Fibroblast of skin of right quadriceps (primary cell): ENCODE results near the gene MUCL3.
"Not testable (repeated sequence)": the region's sequence is repeated elsewhere in the genome, so short reads cannot be mapped to it uniquely, and the experiment has no call there.

ENCODE experiments used
- DNase-seq: peaks from one replicate; pipeline ENCODE4 v3.0.0-alpha.2; 2013

The MUCL3 gene

DNA sequence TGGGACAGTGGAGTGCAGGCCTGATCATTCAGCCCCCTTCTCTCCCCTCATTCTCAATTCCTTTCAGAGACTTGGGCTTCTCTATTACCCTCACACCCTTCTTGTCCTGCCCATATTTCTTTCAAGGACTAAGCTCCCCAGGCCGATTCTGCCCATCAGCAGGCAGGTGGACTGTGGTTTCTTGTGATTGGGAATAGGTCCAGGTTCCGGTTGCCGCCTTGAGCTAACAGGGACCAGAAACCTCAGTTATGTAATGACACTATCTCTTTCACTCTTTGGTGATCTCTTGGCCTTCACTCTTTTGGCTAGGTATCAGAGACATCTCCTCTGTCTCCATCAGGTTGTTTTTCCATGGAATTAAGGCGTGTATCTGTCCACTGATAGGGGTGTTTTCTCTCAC is 6.5 kb downstream of the MUCL3 start:
- DNase-seq: no peak

DNA sequence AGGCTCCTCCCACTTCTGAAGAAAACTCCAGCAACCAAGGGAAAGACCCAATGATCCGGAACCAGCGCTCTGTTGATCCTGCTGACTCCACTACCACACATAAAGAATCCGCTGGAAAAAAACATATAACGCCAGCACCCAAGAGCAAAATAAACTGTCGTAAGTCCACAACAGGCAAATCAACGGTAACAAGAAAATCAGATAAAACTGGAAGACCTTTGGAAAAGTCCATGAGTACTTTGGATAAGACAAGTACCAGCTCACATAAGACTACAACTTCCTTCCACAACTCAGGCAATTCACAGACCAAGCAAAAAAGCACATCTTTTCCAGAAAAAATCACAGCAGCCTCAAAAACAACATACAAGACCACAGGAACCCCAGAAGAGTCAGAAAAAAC is 8.0 kb downstream of the MUCL3 start:
- DNase-seq: no peak

DNA sequence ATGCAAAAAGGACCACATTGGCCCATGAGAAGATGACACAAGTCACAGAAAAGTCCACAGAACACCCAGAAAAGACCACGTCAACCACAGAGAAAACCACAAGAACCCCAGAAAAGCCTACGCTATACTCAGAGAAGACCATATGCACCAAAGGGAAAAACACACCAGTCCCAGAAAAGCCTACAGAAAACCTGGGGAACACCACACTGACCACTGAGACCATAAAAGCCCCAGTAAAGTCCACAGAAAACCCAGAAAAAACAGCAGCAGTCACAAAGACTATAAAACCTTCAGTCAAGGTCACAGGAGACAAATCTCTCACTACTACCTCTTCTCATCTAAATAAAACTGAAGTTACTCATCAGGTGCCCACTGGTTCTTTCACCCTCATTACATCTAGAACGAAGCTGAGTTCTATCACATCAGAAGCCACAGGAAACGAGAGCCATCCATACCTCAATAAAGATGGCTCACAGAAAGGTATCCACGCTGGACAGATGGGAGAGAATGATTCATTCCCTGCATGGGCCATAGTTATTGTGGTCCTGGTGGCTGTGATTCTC is 11.2 kb downstream of the MUCL3 start:
- DNase-seq: no peak

DNA sequence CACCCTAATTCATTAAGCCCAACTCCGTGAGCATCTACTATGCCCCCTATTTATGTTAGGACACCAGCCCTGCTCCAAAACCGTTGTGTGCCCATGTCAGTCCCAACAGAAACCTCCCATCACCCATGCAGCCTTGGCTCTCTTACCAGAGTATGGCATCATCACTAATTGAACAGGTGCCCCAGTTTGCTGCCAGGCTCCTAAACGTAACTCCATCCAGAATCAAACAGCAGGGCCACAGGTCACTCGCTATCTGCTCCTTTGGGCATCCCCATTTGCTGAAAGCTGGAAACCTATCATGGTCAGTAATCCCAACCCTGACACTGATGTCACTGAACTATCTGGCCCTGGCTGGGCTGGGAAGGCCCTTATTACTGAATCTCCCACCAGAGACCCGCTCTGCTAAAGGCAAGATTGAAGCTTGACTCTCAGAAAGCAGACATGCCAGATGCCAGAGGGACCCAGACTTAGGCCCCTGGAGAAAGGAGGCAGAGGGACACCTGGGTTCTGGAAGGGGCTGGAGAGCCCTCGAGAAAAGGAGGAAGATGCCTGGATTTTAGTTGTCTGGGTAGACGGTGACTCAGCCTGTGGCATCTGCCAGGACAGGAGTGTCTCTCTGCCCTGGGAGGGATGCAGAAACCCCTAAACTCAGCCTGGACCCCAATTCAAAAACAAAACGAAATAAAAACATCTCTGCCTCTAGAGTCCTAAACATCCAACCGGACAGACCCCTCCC is 14.0 kb downstream of the MUCL3 start:
- no peak for DNase-seq

DNA sequence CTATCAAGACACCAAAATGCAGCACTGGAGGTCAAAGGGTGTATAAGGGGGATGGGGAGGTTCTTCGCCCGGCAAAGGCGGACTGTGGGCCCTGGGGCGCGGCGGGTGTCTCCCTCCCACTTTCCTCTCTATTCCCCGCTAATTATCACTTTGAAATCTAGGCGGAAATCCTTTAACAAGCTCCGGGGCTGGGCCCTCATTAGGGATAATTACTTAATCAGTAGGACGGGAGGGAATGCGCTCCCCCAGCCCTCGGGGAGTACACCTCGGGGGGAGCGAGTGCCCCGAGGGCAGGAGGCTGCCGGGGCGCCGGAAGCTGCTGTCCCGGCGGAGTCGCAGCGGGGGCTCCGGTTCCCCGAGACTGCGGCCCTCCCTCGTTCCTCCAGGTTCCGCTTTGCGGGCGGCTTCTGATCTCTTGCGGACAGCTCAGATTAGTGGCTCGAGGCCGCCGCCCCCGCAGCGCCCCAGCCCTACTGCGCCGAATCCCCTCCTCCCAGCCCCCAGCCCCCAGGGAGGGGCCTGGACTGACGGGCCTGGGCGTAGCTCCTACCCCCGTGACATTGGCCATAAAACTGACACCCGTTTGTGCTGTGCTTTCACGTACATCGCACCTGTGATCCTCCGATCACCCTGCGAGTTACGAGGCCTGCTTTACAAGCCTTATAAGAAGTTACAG is 14.7 kb downstream of the MUCL3 start:
- peak; percentile 50 for DNase-seq

DNA sequence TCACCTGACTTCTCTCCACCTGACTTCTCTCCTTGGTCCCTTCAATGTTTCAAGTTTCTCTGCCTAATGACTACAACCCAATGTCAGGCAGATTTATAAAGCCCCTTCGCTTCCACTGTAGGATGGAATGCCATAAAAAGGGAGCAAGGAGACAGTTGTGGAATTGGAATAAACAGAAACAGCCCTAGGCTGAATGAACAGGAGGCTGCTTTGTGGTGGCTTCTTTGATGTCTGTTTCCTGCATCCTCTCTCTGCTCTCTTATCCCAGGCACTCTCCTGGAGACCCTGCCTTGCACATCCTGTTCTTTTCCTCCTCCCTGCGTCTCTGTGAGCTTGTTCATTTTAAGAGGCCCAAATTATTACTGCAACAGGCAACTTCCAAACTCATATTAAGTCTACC is 16.9 kb downstream of the MUCL3 start:
- no peak for DNase-seq

DNA sequence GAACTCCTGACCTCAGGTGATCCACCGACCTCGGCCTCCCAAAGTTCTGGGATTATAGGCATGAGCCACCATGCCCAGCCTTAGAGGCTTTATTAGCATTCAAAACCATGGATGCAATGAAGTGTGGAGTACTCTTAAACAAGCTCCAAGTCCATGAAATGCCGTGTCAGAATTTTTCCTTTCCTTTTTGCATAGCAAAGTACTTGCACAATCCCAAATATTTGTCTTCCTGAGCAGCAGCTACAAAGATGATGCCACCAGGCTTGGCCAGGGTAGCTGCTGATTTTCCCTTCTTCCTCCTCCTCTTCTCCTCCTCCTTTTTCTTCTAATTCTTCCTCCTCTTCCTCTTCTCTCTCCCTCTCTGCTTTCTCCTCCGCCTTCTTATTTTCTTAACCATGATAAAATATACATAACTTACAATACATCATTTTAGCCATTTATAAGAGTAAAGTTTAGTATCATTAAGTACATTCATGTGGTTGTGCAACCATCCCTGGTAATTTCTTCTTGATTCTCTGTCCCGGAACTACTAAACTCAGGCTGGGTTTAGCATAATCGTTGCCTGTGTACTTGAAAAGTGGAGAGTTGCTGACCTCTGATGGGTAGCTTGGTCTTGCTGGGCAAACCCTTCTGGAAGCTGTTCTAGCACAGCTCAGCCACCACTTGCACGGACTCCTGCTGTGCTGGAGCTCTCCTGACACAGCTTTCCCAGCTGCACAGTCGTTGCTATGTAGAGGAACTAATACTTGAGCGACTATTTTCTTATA is 20.3 kb downstream of the MUCL3 start:
- DNase-seq: no peak

DNA sequence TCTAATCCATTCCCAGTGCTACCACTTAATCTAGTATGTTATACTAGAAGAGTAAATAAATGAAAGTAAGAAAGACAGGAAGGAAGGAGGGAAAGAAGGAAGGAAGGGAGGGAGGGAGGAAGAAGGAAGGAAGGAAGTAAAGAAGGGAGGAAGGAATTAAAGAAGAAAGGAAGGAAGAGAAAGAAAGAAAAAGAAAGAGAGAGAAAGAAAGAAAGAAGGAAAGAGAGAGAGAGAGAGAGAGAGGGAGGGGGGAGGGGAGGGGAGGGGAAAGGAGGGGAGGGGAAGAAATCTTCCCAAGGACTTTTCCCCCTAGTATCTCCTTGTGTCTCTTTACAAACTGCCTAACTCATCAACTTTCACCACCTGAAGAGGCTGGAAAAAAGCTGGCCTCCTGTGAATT is 21.9 kb downstream of the MUCL3 start:
- no peak for DNase-seq

DNA sequence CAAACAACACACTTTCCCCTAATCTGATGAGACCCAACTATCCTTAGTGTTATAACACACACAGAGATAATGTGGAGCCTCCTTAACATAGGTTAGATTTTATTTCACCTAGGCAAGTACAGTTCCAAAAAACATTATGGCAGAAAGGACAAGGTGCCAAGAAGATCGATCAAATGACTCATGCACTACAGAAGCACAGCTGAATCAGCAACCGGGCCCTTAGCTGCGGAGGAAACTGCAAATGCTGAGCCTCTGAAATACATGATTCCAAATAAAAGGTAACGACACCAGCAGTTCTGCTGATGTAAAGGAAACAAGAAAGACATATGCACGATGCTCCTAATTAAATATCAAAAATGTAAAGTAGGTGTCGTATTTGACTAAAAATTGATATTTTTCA is 22.9 kb downstream of the MUCL3 start:
- no peak for DNase-seq

DNA sequence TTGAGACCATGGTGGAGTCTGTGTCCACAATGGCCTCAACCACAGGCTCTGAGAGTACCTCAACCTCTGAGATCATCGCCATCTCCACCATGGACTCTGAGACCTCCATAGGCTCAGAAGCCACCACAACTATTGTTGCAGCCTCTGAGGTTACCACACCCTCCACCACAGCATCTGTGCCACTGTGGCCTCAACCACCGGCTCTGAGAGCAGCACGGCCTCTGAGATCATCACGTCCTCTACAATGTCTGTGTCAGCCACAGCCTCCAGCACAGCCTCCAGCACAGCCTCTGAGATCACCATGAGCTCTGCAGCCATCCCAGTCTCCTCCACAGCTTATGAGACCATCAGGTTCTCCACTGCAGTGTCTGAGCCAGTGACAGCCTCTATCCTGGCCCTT is 23.3 kb downstream of the MUCL3 start:
- no peak for DNase-seq

DNA sequence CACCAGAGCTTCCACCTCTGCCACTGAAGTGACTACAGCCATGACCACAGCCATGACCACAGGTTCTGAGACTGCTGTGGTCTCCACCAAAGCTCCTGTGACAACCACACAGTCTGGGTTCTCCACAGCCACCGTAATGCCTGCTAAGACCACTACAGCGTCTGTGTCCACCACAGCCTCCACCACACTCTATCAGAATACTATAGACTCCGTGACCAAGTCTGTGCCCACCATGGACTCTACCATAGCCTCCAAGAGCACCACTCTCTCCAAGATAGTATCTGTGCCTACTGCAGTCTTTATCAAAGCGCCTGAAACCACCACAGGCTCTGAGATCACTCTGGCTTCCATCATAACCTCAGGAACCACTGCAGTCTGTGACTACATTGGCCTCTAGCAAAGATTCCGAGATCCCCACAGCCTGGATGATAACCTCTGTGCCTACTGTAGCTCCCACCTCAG is 24.4 kb downstream of the MUCL3 start:
- no peak for DNase-seq

DNA sequence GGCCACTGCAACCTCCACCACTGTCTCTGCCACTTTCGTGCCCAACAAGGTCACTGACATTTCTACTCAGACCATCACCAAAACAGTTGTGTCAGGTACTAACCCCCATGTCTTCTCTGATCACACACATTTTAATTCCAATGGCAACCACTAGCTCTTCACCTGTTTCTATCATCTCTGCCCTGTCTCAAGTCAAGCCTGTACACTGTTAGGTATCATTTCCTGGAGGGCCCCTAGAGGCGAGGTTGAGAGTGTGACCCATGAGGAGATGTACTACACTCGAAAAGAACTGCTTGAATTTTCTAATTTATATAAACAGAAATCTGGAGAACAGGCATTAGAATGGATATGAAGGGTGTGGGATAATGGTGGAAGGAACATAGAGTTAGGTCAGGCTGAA is 25.4 kb downstream of the MUCL3 start:
- no peak for DNase-seq

DNA sequence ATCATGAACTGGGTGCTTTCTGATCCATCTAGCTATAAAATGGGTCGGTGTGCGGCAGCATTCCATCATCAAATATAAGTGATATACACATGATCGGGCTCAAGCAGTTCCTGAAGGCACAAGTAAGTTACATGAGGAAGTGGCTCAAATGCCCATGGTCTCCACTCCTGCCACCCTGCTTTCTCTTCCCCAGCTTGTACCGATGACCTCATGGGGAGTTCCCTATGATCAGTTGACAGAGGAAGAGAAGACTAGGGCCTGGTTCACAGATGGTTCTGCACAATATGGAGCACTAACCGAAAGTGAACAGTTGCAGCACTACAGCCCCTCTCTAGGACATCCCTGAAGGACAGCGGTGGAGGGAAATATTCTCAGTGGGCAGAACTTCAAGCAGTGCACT is 28.4 kb downstream of the MUCL3 start:
- DNase-seq: not testable (repeated sequence)

DNA sequence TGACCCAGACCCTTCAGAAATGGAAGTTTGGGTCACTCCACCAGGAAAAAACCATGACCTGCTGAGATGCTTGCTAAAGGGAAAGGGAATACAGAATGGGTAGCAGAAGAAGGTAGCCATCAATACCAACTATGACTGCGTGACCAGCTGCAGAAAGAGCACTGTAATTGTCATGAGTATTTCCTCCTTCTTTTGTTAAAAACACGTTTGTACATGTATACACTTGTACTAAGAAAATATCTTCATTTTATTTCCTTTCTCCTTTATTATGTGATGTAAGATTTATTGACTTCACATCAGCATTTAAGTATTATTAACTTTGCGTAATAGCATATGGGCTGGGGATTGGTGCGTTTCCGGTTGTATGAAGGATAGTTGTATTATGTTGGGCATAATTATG is 30.2 kb downstream of the MUCL3 start:
- no peak for DNase-seq

DNA sequence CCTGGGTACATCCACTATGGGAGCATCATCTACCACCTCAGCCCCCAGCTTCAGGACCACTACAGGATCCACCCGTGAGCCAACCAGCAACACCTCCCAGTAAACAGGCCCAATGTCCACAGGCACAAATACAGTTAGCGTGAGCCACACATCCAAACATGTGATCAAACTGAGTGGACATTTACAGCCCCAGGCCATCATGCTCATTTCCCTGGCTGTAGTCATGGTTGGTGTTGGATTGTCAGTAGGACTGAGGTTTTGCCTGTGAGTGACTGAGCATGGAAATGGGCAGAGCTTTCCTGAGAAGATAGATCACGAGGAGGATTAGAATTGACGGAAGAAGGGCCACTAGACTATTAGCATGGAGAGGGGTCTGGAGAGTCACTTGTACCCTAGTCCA is 32.0 kb downstream of the MUCL3 start:
- DNase-seq: no peak

DNA sequence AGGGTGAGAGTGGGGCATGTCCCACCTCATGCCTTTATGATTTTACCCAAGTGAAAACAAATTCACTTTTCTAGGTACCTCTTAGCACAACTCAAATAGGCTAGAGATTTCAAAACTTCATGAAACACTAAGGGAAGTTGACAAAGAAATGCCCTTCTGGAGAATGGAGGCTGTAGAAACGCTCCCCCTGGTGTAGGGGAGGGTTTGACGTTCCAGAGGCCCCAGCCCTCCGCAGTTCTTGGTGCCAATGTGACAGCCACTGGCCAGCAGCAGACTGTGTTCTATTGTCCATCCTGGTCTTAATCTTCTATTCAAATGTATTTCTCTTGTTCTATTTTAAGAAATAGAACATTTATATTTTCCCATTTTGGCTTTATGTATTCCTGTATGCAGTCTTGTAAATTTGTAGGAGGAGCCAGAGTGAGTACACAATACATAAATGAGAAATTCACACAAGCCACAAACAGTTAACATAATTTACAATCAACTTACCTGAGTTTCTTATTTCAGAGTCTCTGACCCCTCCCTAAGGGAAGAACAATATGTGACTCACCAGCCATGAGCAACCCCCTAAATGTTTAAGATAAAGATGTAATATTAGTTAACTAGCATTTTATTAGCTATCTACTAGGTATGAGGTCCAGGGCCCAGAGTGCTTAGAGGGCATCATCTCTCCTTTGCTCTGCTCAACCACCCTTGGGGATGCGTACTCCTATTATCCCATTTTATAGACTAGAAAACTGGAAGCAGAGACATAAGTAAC is 33.9 kb downstream of the MUCL3 start:
- DNase-seq: no peak

DNA sequence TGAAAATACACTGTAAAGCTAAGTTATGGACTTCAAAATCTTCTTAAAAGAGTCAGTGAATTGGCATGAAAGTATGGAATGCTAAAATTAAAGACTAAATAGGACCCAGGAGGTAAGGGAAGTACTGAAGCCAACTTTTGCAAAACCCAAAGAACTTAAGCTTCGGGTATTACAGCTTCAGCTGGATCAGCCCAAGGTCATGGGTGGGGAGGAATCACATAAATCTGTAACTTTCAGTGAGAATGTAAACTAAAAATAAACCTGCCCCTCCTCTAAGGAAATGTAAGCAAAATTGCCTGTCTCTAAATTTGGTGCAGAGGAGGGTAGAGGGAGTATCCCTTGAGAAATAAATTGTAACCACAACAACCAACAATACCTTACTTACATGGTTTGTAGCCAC is 38.4 kb downstream of the MUCL3 start:
- peak; percentile 44 for DNase-seq

DNA sequence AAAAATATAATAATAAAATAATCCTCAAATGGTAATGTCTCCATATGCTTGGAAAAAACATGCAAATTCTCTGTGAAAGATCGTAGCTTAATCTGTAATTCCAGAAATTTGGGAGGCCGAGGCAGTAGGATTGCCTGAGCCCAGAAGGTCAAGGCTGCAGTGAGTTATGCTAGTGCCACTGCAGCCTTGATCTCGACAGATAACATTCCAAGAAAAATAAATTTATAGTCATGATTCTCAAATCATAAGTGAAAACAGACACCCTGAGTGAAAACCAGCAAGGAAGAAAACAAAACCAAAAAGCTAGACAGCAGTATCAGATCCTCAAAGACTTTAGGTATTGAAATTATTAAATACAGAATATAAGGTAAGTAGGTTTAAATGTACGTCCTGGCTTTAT is 38.9 kb downstream of the MUCL3 start:
- no peak for DNase-seq

DNA sequence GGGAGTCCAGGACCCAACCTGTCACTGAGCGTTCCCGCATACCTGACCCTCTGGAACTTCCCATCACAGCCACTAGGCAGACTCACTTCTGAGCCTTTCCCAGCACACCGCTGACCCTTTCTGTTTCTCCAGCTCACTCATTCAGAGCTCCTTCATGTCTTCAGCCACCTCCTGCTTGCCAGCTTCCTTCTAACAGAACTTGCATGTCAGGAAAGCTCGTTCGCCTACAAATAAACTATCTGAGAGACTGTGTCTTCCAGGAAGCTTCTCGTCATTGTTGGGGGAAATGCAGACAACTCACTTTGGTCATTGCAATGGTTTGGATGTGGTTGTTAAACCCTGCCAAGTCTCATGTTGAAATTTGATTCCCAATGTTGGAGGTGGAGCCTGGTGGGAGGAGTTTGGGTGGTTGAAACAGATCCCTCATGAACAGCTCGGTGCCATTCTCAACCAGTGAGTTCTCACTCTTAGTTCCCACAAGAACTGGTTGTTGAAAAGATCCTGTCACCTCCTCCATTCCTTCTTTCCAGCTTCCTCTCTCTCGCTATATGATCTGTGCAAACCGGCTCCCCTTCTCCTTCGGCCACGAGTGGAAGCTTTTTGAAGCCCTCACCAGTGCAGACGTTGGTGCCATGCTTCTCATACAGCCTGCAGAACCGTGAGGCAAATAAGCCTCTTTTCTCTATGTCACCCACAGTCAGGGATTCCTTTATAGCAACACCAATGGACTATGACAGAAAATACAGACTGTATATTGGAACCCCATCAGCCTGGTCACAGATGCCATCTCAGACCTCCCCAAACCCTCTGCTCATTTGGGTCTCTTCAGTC is 41.4 kb downstream of the MUCL3 start:
- peak; percentile 79 for DNase-seq

DNA sequence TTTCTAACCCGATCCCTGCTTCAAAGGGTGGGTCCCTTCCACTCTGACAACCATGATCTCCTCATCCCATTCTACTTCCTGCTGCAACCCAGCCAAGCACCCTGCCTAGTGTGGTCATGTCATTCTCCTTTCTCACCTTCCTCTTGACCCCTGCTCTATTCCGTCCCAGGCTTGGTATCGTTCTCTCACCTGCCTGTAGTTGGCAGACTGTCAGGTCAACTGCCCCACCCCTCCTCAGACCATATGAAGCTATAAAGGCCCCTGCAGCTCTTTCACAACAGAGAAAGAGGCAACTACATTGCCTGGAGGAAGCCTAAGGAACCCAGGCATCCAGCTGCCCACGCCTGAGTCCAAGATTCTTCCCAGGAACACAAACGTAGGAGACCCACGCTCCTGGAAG is 42.7 kb downstream of the MUCL3 start, which contains the start of gene MUC21:
MUC21 (plus strand) TSS at position 280 of the 400 bp plus-strand sequence. CDS start 241 bp downstream, outside the sequence.
- DNase-seq: no peak

DNA sequence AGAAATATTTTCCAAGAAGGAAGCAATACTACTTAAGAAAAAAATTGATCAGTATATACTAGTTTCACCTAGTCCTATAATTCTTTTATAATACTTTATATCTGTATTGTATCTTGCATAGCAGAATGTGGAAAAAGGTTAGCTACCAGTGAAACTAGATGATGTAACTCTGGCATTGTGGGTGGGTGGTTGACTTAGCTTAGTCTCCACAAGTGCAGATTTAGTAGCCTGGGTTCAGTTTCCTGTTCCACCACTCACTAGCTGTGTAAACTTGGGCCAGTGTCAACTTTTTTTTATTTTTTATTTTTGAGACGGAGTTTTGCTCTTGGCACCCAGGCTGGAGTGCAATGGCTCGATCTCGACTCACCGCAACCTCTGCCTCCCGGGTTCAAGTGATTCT is 44.7 kb downstream of the MUCL3 start:
- DNase-seq: no peak

DNA sequence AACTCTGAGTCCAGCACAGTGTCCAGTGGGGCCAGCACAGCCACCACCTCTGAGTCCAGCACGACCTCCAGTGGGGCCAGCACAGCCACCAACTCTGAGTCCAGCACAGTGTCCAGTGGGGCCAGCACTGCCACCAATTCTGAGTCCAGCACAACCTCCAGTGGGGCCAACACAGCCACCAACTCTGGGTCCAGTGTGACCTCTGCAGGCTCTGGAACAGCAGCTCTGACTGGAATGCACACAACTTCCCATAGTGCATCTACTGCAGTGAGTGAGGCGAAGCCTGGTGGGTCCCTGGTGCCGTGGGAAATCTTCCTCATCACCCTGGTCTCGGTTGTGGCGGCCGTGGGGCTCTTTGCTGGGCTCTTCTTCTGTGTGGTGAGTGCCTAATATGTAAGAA is 46.5 kb downstream of the MUCL3 start:
- DNase-seq: no peak
